GM12892 (cell line): ENCODE data around the gene PDAP1.
"Not testable (repeated sequence)": the region's sequence is repeated elsewhere in the genome, so short reads cannot be mapped to it uniquely, and the experiment has no call there.

ENCODE experiments used
- DNase-seq: peaks from one replicate; pipeline ENCODE4 v3.0.0; 2011; ENCODE audit not compliant: insufficient read length
- FAIRE-seq: peaks from 2 replicates; lab custom pipeline; 2011; peaks lifted over from hg19 to GRCh38; lab: Jason Lieb, UNC
- POLR2A ChIP-seq: IDR thresholded peaks from 2 replicates; pipeline ENCODE4 v1.6.1; 2011; ENCODE audit warnings: low read depth, low read length, control low read depth
- POLR2AphosphoS5 ChIP-seq: IDR thresholded peaks from 2 replicates; pipeline ENCODE4 v1.6.1; 2011; ENCODE audit warnings: low read depth, low read length, control low read depth
- TAF1 ChIP-seq: IDR thresholded peaks from 2 replicates; pipeline ENCODE4 v1.6.1; 2011; ENCODE audit warnings: low read depth, mild to moderate bottlenecking, control low read depth, low read length, borderline replicate concordance

PDAP1 gene

GRCh38 chr7:99390941-99391602 lies 17.3 kb downstream of the PDAP1 start:
- FAIRE-seq = no peak
- DNase-seq = no peak
- TF ChIP-seq TAF1 (no peak), POLR2AphosphoS5 (no peak), POLR2A (no peak)

- no peak for FAIRE-seq
- TF ChIP-seq POLR2A (no peak), POLR2AphosphoS5 (no peak), TAF1 (no peak)
- no peak for DNase-seq
These were observed 18.6 kb downstream of the PDAP1 start for GRCh38 chr7:99389772-99390171.

GRCh38 chr7:99387912-99388311 lies 20.5 kb downstream of the PDAP1 start:
- no peak for DNase-seq
- FAIRE-seq = no peak
- no peak for TF ChIP-seq POLR2A
- TF ChIP-seq POLR2AphosphoS5 = no peak
- TF ChIP-seq TAF1 = no peak

- not testable (repeated sequence) for DNase-seq, FAIRE-seq
These were observed 21.2 kb downstream of the PDAP1 start for GRCh38 chr7:99387239-99387635.

GRCh38 chr7:99386584-99387238 lies 21.7 kb downstream of the PDAP1 start:
- TF ChIP-seq POLR2AphosphoS5 (no peak), TAF1 (no peak), POLR2A (0 out of 2 replicates have a peak, but pooled peaks have one; percentile 15)
- no peak for DNase-seq
- FAIRE-seq = peak; percentile 53

- FAIRE-seq (no peak), DNase-seq (no peak)
- TF ChIP-seq POLR2A (no peak), TAF1 (no peak), POLR2AphosphoS5 (no peak)
These were observed 22.8 kb downstream of the PDAP1 start for GRCh38 chr7:99385564-99385963.

GRCh38 chr7:99384523-99384922 lies 23.9 kb downstream of the PDAP1 start:
- FAIRE-seq (no peak), DNase-seq (no peak)
- no peak for TF ChIP-seq POLR2A
- TF ChIP-seq POLR2AphosphoS5 = no peak
- no peak for TF ChIP-seq TAF1

- TF ChIP-seq POLR2A (no peak), POLR2AphosphoS5 (no peak), TAF1 (no peak)
- DNase-seq (no peak), FAIRE-seq (no peak)
These were observed 24.5 kb downstream of the PDAP1 start for GRCh38 chr7:99383791-99384370.

GRCh38 chr7:99383203-99383602 lies 25.2 kb downstream of the PDAP1 start:
- TF ChIP-seq POLR2A = no peak
- no peak for TF ChIP-seq TAF1
- no peak for TF ChIP-seq POLR2AphosphoS5
- no peak for DNase-seq

GRCh38 chr7:99381664-99382075 lies 26.7 kb downstream of the PDAP1 start:
- no peak for DNase-seq
- no peak for FAIRE-seq

More at GRCh38 chr7:99383203-99383602, 25.2 kb downstream of the PDAP1 start:
- FAIRE-seq = no peak

GRCh38 chr7:99380823-99381663 lies 27.4 kb downstream of the PDAP1 start:
- peak; percentile 78 for DNase-seq
- peak; percentile 86 for TF ChIP-seq TAF1
- TF ChIP-seq POLR2AphosphoS5 = peak; percentile 95
- peak; percentile 96 for TF ChIP-seq POLR2A
- FAIRE-seq = peak; percentile 99

More at GRCh38 chr7:99381664-99382075, 26.7 kb downstream of the PDAP1 start:
- TF ChIP-seq TAF1 (no peak), POLR2A (no peak), POLR2AphosphoS5 (no peak)
